ENCODE measurements around the gene HPS6. TPM values are rescaled to one million over a fixed set of nuclear protein-coding genes. Genes with fewer than 3 reads are reported as not detected.

The HPS6 gene
- total RNA-seq (35.2 and 44.4 TPM in 2 replicates), polyA plus RNA-seq (23.6 and 26.6 TPM in 2 replicates)

- no peaks in the 10 kb centered on the region for H3K36me3 ChIP-seq
- DNase-seq (ENCODE audit: low read depth in 1 of 2, low spot score in 1 of 2): peak; percentile 95
- H3K27ac ChIP-seq: peak within 1 kb of the TSS; percentile 76
- H3K4me3 ChIP-seq: peak within 1 kb of the TSS; percentile 59
- H3K27me3 ChIP-seq: peaks cover 3% of the 10 kb centered on the region
- TF ChIP-seq CTCF (IDR thresholded peaks at IDR 0.05; ENCODE audit: low read depth, low read length): peak; percentile 10
- no peaks in the 10 kb centered on the region for H3K9me3 ChIP-seq (ENCODE audit: low read depth)
- no peaks in the 10 kb centered on the region for H3K4me1 ChIP-seq (ENCODE audit: low read depth)
Measured at GRCh38 chr10:102064868-102065560, at the start of gene HPS6. TSS of gene HPS6 (plus strand) at chr10:102065349. CDS start at chr10:102065475, 126 bp downstream.

- Histone ChIP-seq H3K9me3 (ENCODE audit: low read depth) (no peaks in the 10 kb centered on the region), H3K27ac (no peak overlapping the region), H3K4me3 (no peak overlapping the region), H3K36me3 (no peaks in the 10 kb centered on the region), H3K27me3 (no peaks in the 10 kb centered on the region), H3K4me1 (ENCODE audit: low read depth) (no peaks in the 10 kb centered on the region)
- TF ChIP-seq CTCF (IDR thresholded peaks at IDR 0.05; ENCODE audit: low read depth, low read length): no peak
- DNase-seq (ENCODE audit: low read depth in 1 of 2, low spot score in 1 of 2): no peak
Measured at GRCh38 chr10:102016416-102016815, 48.7 kb upstream of the HPS6 start.

GRCh38 chr10:102017295-102017694, 47.9 kb upstream of the HPS6 start:
- Histone ChIP-seq H3K4me3 (no peak overlapping the region), H3K27ac (no peak overlapping the region), H3K9me3 (ENCODE audit: low read depth) (no peaks in the 10 kb centered on the region), H3K36me3 (no peaks in the 10 kb centered on the region), H3K4me1 (ENCODE audit: low read depth) (no peaks in the 10 kb centered on the region), H3K27me3 (no peaks in the 10 kb centered on the region)
- DNase-seq (ENCODE audit: low read depth in 1 of 2, low spot score in 1 of 2): no peak
- no peak for TF ChIP-seq CTCF (IDR thresholded peaks at IDR 0.05; ENCODE audit: low read depth, low read length)

GRCh38 chr10:102020938-102021337, 44.2 kb upstream of the HPS6 start:
- Histone ChIP-seq H3K4me1 (ENCODE audit: low read depth) (no peaks in the 10 kb centered on the region), H3K36me3 (peaks cover 8% of the 10 kb centered on the region), H3K4me3 (no peak overlapping the region), H3K9me3 (ENCODE audit: low read depth) (no peaks in the 10 kb centered on the region), H3K27ac (no peak overlapping the region), H3K27me3 (no peaks in the 10 kb centered on the region)
- no peak for TF ChIP-seq CTCF (IDR thresholded peaks at IDR 0.05; ENCODE audit: low read depth, low read length)
- DNase-seq (ENCODE audit: low read depth in 1 of 2, low spot score in 1 of 2): no peak

- no peak for TF ChIP-seq CTCF (IDR thresholded peaks at IDR 0.05; ENCODE audit: low read depth, low read length)
- peaks cover 20% of the 10 kb centered on the region for H3K36me3 ChIP-seq
Measured at GRCh38 chr10:102024799-102025198, 40.4 kb upstream of the HPS6 start.

More at GRCh38 chr10:102024799-102025198, 40.4 kb upstream of the HPS6 start:
- no peak for DNase-seq (ENCODE audit: low read depth in 1 of 2, low spot score in 1 of 2)
- H3K27me3 ChIP-seq: no peaks in the 10 kb centered on the region
- no peaks in the 10 kb centered on the region for H3K4me1 ChIP-seq (ENCODE audit: low read depth)
- no peak overlapping the region for H3K4me3 ChIP-seq
- H3K9me3 ChIP-seq (ENCODE audit: low read depth): no peaks in the 10 kb centered on the region
- no peak overlapping the region for H3K27ac ChIP-seq

Measured in cardiac muscle cell (in vitro differentiated cells and primary cell).